OCI-LY3 (cell line): ENCODE measurements around the gene ACTR10.

ENCODE experiments used
- H2AFZ ChIP-seq: fragments of 200-600, 300-600 bp; shearing (Covaris generic); 2 replicates; pipeline ENCODE4 v1.6.0; 2014; ENCODE audit warnings: antibody characterized with exemption, low read depth, low read length
- H3K27ac ChIP-seq: fragments of 200-600, 300-600 bp; sonication (generic); 2 replicates; pipeline ENCODE4 v1.5.1; 2014; ENCODE audit warnings: mild to moderate bottlenecking, low read length, moderate library complexity, mixed read lengths
- H3K27me3 ChIP-seq: fragments of 200-600, 300-600 bp; sonication (generic); 2 replicates; pipeline ENCODE4 v1.6.1; 2014; ENCODE audit warnings: low read depth, low read length, mixed read lengths
- H3K36me3 ChIP-seq: fragments of 200-600, 300-600 bp; sonication (generic); replicated peaks from 2 replicates; pipeline ENCODE3; 2014; ENCODE audit warnings: low read depth, low read length, mixed read lengths
- H3K4me1 ChIP-seq: fragments of 300-600, 200-600 bp; sonication (generic); 2 replicates; pipeline ENCODE4 v1.6.1; 2014; ENCODE audit warnings: low read length, mixed read lengths
- H3K4me2 ChIP-seq: fragments of 200-600, 300-600 bp; sonication (generic); 2 replicates; pipeline ENCODE4 v1.6.1; 2014; ENCODE audit warnings: low read length, mixed read lengths
- H3K4me3 ChIP-seq: fragments of 300-600, 200-600 bp; sonication (generic); 2 replicates; pipeline ENCODE4 v1.5.1; 2014; ENCODE audit warnings: antibody characterized with exemption, mild to moderate bottlenecking, low read length, moderate library complexity
- H3K79me2 ChIP-seq: fragments of 300-600, 200-600 bp; shearing (Covaris generic); 2 replicates; pipeline ENCODE4 v1.6.1; 2014; ENCODE audit warnings: mild to moderate bottlenecking, low read length, mixed read lengths
- H3K9ac ChIP-seq: fragments of 300-600, 200-600 bp; shearing (Covaris generic); 2 replicates; pipeline ENCODE4 v1.6.0; 2014; ENCODE audit warnings: mild to moderate bottlenecking, low read length, moderate library complexity
- H3K9me3 ChIP-seq: fragments of 200-600, 300-600 bp; shearing (Covaris generic); 2 replicates; pipeline ENCODE4 v1.6.1; 2014; ENCODE audit warnings: low read length, mixed read lengths; ENCODE audit not compliant: insufficient read depth
- H4K20me1 ChIP-seq: fragments of 200-600, 300-600 bp; sonication (generic); 2 replicates; pipeline ENCODE4 v1.6.1; 2016; ENCODE audit warnings: low read length, mixed read lengths; ENCODE audit not compliant: insufficient read depth
- EZH2phosphoT487 ChIP-seq: fragments of 200-600 bp; shearing (Covaris generic); IDR thresholded peaks from 2 replicates; pipeline ENCODE4 v1.6.1; 2018; ENCODE audit warnings: antibody characterized with exemption, mixed run types, low read depth
- TF ChIP-seq, protein P1 (sequence below): fragments of 200-600, 300-600 bp; sonication (generic); IDR thresholded peaks from 2 replicates; pipeline ENCODE4 v1.5.1; 2014; ENCODE audit warnings: antibody characterized with exemption, low read length, low read depth

The ACTR10 gene

GRCh38 chr14:58272588-58273372 is 72.8 kb downstream of the ACTR10 start:
- no peak overlapping the region for H3K4me2 ChIP-seq
- no peak overlapping the region for H3K9ac ChIP-seq
- peaks cover 78% of the 10 kb centered on the region for H3K79me2 ChIP-seq
- H4K20me1 ChIP-seq, result peaks cover 6% of the 10 kb centered on the region; the same call in 1 of the 2 replicates
- H3K27me3 ChIP-seq, result no peaks in the 10 kb centered on the region
- no peak overlapping the region for H3K4me3 ChIP-seq
- no peak for TF ChIP-seq EZH2phosphoT487
- TF ChIP-seq, protein P1, sequence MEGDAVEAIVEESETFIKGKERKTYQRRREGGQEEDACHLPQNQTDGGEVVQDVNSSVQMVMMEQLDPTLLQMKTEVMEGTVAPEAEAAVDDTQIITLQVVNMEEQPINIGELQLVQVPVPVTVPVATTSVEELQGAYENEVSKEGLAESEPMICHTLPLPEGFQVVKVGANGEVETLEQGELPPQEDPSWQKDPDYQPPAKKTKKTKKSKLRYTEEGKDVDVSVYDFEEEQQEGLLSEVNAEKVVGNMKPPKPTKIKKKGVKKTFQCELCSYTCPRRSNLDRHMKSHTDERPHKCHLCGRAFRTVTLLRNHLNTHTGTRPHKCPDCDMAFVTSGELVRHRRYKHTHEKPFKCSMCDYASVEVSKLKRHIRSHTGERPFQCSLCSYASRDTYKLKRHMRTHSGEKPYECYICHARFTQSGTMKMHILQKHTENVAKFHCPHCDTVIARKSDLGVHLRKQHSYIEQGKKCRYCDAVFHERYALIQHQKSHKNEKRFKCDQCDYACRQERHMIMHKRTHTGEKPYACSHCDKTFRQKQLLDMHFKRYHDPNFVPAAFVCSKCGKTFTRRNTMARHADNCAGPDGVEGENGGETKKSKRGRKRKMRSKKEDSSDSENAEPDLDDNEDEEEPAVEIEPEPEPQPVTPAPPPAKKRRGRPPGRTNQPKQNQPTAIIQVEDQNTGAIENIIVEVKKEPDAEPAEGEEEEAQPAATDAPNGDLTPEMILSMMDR, result 0 out of 2 replicates have a peak, but pooled peaks have one; percentile 9
- no peaks in the 10 kb centered on the region for H3K9me3 ChIP-seq
- peaks cover 55% of the 10 kb centered on the region for H3K36me3 ChIP-seq
- H3K4me1 ChIP-seq, result no peaks in the 10 kb centered on the region
- no peak overlapping the region for H2AFZ ChIP-seq
- H3K27ac ChIP-seq, result no peak overlapping the region

- Histone ChIP-seq H3K9me3 (no peaks in the 10 kb centered on the region), H3K4me3 (no peak overlapping the region), H3K27me3 (no peaks in the 10 kb centered on the region), H4K20me1 (peaks cover 6% of the 10 kb centered on the region; the same call in 1 of the 2 replicates), H3K27ac (0 out of 2 replicates have a peak overlapping the region, but pooled peaks have one; percentile 3), H3K36me3 (peaks cover 48% of the 10 kb centered on the region), H3K4me1 (no peaks in the 10 kb centered on the region), H2AFZ (no peak overlapping the region), H3K79me2 (peaks cover 91% of the 10 kb centered on the region), H3K9ac (no peak overlapping the region), H3K4me2 (no peak overlapping the region)
- TF ChIP-seq, protein P1, result no peak
- TF ChIP-seq EZH2phosphoT487, result no peak
Measured at GRCh38 chr14:58274881-58275280, 74.9 kb downstream of the ACTR10 start.

DNA sequence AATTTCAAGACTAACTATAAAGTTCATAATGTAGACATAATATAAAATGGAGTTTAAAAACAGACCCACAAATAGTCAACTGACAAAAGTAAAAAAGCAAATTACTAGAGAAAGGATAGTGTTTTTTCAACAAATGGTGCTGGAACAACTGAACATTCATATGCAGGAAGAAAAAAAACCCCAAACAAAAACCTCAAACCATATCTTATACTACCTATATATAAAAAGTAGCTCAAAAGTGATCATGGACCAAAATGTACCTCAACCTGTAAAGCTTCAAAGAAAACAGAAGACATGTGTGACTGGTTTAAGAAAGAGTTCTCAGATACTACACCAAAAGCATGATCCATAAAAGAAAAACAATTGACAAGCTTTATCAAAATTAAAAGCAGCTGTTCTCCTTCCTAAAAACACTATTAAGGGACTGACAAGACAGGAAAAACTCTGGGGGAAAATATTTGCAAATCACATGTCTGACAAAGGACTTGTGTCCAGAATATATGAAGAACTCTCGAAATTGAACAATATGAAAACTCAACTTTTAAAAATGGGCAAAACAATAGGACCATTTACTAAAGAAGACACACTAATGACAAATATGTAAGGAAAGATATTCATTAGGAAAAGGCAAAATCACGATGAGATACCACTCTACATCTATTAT is 75.7 kb downstream of the ACTR10 start:
- no peak overlapping the region for H3K4me2 ChIP-seq
- H3K27me3 ChIP-seq, result no peaks in the 10 kb centered on the region
- peaks cover 42% of the 10 kb centered on the region for H3K36me3 ChIP-seq
- peak overlapping the region; percentile 3; the same call in 1 of the 2 replicates for H3K27ac ChIP-seq
- H3K4me3 ChIP-seq, result no peak overlapping the region
- no peaks in the 10 kb centered on the region for H3K9me3 ChIP-seq
- TF ChIP-seq, protein P1, result no peak
- no peak for TF ChIP-seq EZH2phosphoT487
- peaks cover 92% of the 10 kb centered on the region for H3K79me2 ChIP-seq
- no peak overlapping the region for H3K9ac ChIP-seq
- peaks cover 3% of the 10 kb centered on the region for H3K4me1 ChIP-seq
- H4K20me1 ChIP-seq, result peaks cover 9% of the 10 kb centered on the region
- H2AFZ ChIP-seq, result no peak overlapping the region

- no peak for TF ChIP-seq EZH2phosphoT487
- TF ChIP-seq, protein P1, result no peak
- no peak overlapping the region for H3K27ac ChIP-seq
Measured at GRCh38 chr14:58276208-58276607, 76.3 kb downstream of the ACTR10 start.

More at GRCh38 chr14:58276208-58276607, 76.3 kb downstream of the ACTR10 start:
- H3K4me3 ChIP-seq, result no peak overlapping the region
- no peak overlapping the region for H3K4me2 ChIP-seq
- H3K9ac ChIP-seq, result no peak overlapping the region
- peaks cover 9% of the 10 kb centered on the region for H3K4me1 ChIP-seq
- H2AFZ ChIP-seq, result no peak overlapping the region
- no peaks in the 10 kb centered on the region for H3K27me3 ChIP-seq
- H4K20me1 ChIP-seq, result peaks cover 14% of the 10 kb centered on the region
- peaks cover 40% of the 10 kb centered on the region for H3K36me3 ChIP-seq
- no peaks in the 10 kb centered on the region for H3K9me3 ChIP-seq
- H3K79me2 ChIP-seq, result peaks cover 96% of the 10 kb centered on the region
